ENCODE data around the gene RNF144A.

- TF ChIP-seq CTCF (conservative IDR thresholded peaks at IDR 0.05; ENCODE audit: low read depth in 2 of 2) (no peak), CREB1 (CRISPR knock-in tag; IDR thresholded peaks at IDR 0.05; ENCODE audit: low read depth) (no peak), POLR2AphosphoS5 (IDR thresholded peaks at IDR 0.05; ENCODE audit: low read depth) (no peak), ZNF114 (CRISPR knock-in tag; IDR thresholded peaks at IDR 0.05) (no peak), REST (IDR thresholded peaks at IDR 0.05; ENCODE audit: unreplicated experiment) (no peak), EZH2 (IDR thresholded peaks at IDR 0.05; ENCODE audit: low read depth, unreplicated experiment) (no peak), JUNB (IDR thresholded peaks at IDR 0.05; ENCODE audit: unreplicated experiment) (no peak), STAT1 (IDR thresholded peaks at IDR 0.05; ENCODE audit: unreplicated experiment) (no peak), ETS1 (IDR thresholded peaks at IDR 0.05) (no peak)
Measured at GRCh38 chr2:6915399-6915798, 1.8 kb upstream of the RNF144A start.
